Measurements from ENCODE around the gene ZNF408.

ZNF408 gene

DNA sequence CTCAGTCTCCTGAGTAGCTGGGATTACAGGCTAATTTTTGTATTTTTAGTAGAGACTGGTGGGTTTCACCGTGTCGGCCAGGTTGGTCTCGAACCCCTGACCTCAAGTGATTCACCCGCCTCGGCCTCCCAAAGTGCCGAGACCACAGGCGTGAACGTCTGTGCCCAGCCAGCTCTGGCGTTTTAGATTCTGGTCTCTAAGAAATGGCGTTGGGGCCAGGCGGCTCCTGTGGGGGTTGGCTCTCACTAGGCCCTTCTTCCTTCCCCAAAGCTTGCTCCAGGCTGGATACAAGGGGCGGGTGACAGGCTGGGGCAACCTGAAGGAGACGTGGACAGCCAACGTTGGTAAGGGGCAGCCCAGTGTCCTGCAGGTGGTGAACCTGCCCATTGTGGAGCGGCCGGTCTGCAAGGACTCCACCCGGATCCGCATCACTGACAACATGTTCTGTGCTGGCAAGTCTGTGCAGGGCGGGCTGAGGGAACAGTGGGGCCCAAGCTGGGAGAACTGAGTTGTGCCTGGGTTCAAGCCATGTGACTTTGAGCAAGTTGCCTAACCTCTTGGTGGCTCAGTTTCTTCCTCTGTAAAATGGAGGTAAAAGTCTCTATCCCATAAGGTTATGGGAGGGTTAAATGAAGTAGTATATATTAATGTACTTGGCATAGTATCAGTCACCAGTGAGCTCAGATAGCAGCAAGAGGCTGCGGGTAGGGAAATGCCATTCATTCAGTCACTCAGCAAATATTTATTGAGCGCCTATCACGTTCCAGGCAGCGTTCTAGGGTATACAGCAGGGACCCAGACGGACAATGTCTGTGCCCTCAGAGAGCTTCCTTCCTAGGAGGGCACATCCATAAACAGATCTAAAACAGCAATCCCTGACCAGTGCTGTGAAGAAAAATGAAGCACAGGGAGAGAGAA lies 28.5 kb downstream of the ZNF408 start:
- DNase-seq = no peak

GRCh38 chr11:46731545-46731944 lies 30.7 kb downstream of the ZNF408 start:
- no peak for DNase-seq

- no peak for DNase-seq
Observed at GRCh38 chr11:46733234-46733633, 32.4 kb downstream of the ZNF408 start.

DNA sequence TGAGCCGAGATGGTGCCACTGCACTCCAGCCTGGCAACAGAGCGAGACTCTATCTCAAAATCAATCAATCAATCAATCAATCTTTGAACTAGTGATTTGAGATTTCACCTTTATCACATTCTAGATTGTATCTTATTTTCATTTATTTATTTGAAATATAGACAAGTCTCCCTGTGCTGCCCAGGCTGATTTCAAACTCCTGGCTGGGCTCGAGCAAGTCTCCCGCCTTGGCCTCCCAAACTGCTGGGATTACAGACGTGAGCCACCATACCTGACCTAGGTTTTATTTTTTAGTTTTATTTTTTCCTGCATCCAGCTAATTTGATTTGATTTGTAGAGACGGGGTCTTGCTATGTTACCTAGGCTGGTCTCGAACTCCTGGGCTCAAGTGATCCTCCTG lies 35.3 kb downstream of the ZNF408 start:
- no peak for DNase-seq

- DNase-seq = no peak
Observed at GRCh38 chr11:46736615-46737014, 35.8 kb downstream of the ZNF408 start.

GRCh38 chr11:46737699-46738098 lies 36.9 kb downstream of the ZNF408 start:
- no peak for DNase-seq

DNA sequence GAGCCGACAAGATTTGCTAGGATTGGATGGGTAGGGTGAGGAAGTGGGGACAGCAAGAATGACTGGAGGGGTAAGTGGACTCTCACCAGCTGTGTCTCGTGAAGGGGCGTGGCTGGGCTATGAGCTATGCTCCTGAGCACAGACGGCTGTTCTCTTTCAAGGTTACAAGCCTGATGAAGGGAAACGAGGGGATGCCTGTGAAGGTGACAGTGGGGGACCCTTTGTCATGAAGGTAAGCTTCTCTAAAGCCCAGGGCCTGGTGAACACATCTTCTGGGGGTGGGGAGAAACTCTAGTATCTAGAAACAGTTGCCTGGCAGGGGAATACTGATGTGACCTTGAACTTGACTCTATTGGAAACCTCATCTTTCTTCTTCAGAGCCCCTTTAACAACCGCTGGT lies 38.1 kb downstream of the ZNF408 start:
- DNase-seq = no peak

GRCh38 chr11:46741600-46742484 lies 41.0 kb downstream of the ZNF408 start:
- DNase-seq = no peak

- DNase-seq = no peak
Observed at GRCh38 chr11:46743043-46743442, 42.2 kb downstream of the ZNF408 start.

GRCh38 chr11:46743693-46744339 lies 43.0 kb downstream of the ZNF408 start:
- DNase-seq = no peak

- no peak for DNase-seq
Observed at GRCh38 chr11:46745328-46745727, 44.5 kb downstream of the ZNF408 start.

DNA sequence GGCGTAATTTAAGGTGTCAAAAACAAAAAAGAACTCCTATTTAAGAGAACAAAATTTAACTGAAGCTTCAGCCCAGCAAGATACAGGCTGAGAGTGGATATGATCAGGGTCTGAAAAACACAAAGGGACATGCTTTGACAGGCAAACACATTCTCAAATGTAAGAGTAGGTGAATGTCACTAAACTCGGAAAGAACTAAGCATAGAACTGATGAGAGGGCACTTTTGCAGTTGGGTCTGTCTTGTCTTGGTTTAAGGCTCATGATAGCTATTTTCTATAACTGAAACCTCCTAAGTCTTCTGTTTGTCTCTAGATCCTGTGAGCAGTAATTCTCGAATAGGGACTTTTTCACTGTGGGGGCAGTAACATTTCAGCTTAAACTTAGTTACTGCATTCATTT lies 45.2 kb downstream of the ZNF408 start:
- no peak for DNase-seq

DNA sequence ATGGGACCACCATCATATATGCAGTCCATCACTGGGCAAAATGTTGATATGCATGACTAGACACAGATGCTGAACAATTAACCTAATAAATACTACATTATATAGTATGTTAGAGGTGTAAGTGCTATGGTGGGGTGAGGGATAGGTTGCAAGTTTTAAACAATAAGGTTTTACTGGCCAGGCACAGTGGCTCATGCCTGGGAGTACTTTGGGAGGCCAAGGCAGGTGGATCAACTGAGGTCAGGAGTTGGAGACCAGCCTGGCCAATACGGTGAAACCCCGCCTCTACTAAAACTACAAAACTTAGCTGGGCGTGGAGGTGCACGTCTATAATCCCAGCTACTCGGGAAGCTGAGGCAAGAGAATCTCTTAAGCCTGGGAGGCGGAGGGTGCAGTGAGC lies 46.3 kb downstream of the ZNF408 start:
- no peak for DNase-seq
